C4-2B (cell line): Measurements from ENCODE around the gene GBF1.

Experiments used
- H3K27ac ChIP-seq: fragments of 450-650 bp; 2 replicates; pipeline ENCODE4 v1.5.1; 2017
- CTCF ChIP-seq: fragments of 450-650 bp; conservative IDR thresholded peaks from 2 replicates; pipeline ENCODE4 v1.5.1; 2017; ENCODE audit warnings: mild to moderate bottlenecking
- ZFX ChIP-seq: fragments of 450-650 bp; IDR thresholded peaks from 2 replicates; pipeline ENCODE4 v1.6.1; 2017

Gene GBF1

GRCh38 chr10:102423372-102423968 lies 178.1 kb downstream of the GBF1 start:
- peak overlapping the region; percentile 93 for H3K27ac ChIP-seq
- no peak for TF ChIP-seq ZFX
- no peak for TF ChIP-seq CTCF

- TF ChIP-seq ZFX, result no peak
- no peak for TF ChIP-seq CTCF
- H3K27ac ChIP-seq, result no peak overlapping the region
These were observed 178.8 kb downstream of the GBF1 start for GRCh38 chr10:102424145-102424544.

GRCh38 chr10:102424916-102425315 lies 179.6 kb downstream of the GBF1 start:
- H3K27ac ChIP-seq, result no peak overlapping the region
- no peak for TF ChIP-seq ZFX
- TF ChIP-seq CTCF, result no peak

GRCh38 chr10:102425444-102425843 lies 180.1 kb downstream of the GBF1 start:
- no peak for TF ChIP-seq ZFX
- TF ChIP-seq CTCF, result no peak
- H3K27ac ChIP-seq, result no peak overlapping the region

GRCh38 chr10:102426803-102427287 lies 181.5 kb downstream of the GBF1 start:
- TF ChIP-seq ZFX (no peak), CTCF (no peak)
- no peak overlapping the region for H3K27ac ChIP-seq

- TF ChIP-seq CTCF (no peak), ZFX (no peak)
- H3K27ac ChIP-seq, result no peak overlapping the region
These were observed 184.1 kb downstream of the GBF1 start for GRCh38 chr10:102429468-102429867.

GRCh38 chr10:102431452-102432124 lies 186.3 kb downstream of the GBF1 start:
- H3K27ac ChIP-seq, result peak overlapping the region; percentile 86
- no peak for TF ChIP-seq ZFX
- TF ChIP-seq CTCF, result no peak
